ENCODE results near the gene KCP.
A peak's percentile ranks its signal among the peaks of the same experiment; 100 is the strongest.

The KCP gene

GRCh38 chr7:128869138-128869943 lies 41.2 kb downstream of the KCP start:
- DNase-seq (ENCODE audit: low read depth in 1 of 2, low spot score in 1 of 2) = peak; percentile 35 to 38
- TF ChIP-seq CTCF (IDR thresholded peaks at IDR 0.05; ENCODE audit: insufficient read depth, low read length) = no peak
- no peak for TF ChIP-seq POLR2AphosphoS5 (IDR thresholded peaks at IDR 0.05; ENCODE audit: low read depth)
- TF ChIP-seq GABPA (IDR thresholded peaks at IDR 0.05; ENCODE audit: low read depth) = no peak
- peak overlapping the region; percentile 16; the same call in 1 of the 2 replicates for H3K4me3 ChIP-seq (replicated peaks; ENCODE audit: insufficient read depth, low read length)
- H3K27me3 ChIP-seq (ENCODE audit: insufficient read depth, poor library complexity, severe bottlenecking) = peaks cover 6% of the 10 kb centered on the region
- H3K27ac ChIP-seq (replicated peaks) = no peak overlapping the region

DNA sequence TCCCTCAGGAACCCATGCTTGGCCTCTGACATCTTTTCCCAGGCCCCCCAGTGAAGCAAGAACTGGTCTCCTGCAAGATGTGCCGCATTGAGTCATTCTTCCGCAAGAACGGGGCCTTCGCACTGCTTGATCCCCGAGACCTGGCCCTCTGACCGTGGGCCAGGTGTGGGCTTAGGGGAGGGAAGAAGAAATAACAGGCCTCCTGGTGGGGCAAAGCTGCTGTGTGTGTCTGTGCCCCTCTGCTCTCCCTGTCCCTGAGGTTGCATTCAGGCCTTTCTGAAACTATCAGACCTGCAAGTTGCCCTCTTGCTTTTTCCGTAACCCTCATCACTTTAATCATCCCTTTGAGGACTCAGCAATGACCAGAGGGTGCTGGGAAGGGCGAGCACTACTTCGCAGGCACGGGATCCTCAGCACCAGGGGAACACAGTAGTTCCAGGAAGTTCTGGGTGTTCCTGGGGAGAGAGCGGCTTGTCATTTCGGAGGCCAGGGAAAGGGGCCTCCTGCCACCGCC lies 41.8 kb downstream of the KCP start:
- no peak for DNase-seq (ENCODE audit: low read depth in 1 of 2, low spot score in 1 of 2)
- no peak overlapping the region for H3K27ac ChIP-seq (replicated peaks)
- H3K4me3 ChIP-seq (replicated peaks; ENCODE audit: insufficient read depth, low read length) = no peak overlapping the region
- TF ChIP-seq SPI1 (IDR thresholded peaks at IDR 0.05; ENCODE audit: borderline replicate concordance, low read depth) = no peak
- TF ChIP-seq POLR2AphosphoS5 (IDR thresholded peaks at IDR 0.05; ENCODE audit: low read depth) = no peak
- TF ChIP-seq GABPA (IDR thresholded peaks at IDR 0.05; ENCODE audit: low read depth) = no peak
- H3K27me3 ChIP-seq (ENCODE audit: insufficient read depth, poor library complexity, severe bottlenecking) = peaks cover 6% of the 10 kb centered on the region

GRCh38 chr7:128867842-128868623 lies 42.5 kb downstream of the KCP start:
- H3K27ac ChIP-seq (replicated peaks) = no peak overlapping the region
- no peak for TF ChIP-seq SPI1 (IDR thresholded peaks at IDR 0.05; ENCODE audit: borderline replicate concordance, low read depth)
- TF ChIP-seq CTCF (IDR thresholded peaks at IDR 0.05; ENCODE audit: insufficient read depth, low read length) = no peak
- TF ChIP-seq GABPA (IDR thresholded peaks at IDR 0.05; ENCODE audit: low read depth) = no peak
- peaks cover 6% of the 10 kb centered on the region for H3K27me3 ChIP-seq (ENCODE audit: insufficient read depth, poor library complexity, severe bottlenecking)
- DNase-seq (ENCODE audit: low read depth in 1 of 2, low spot score in 1 of 2) = no peak
- no peak overlapping the region for H3K4me3 ChIP-seq (replicated peaks; ENCODE audit: insufficient read depth, low read length)

DNA sequence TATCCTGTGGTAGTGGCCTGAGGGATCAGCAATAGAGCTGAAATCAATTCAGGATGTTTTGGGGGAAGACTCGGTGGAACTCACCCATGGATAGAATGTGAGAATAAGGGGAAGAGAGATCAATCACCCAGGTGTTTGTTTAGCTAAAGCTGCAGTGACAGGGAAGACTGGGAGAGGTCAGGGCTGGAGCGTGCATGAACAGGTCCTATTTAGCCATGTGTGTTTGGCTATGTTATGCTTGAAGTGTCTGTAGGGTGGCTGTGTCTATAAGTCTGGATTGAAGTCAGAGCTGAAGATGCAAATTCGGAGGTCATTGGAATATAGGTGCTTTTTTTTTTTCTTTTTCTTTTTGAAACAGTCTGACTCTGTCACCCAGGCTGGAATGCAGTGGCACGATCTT lies 43.3 kb downstream of the KCP start:
- DNase-seq (ENCODE audit: low read depth in 1 of 2, low spot score in 1 of 2) = no peak
- Histone ChIP-seq H3K27ac (replicated peaks) (no peak overlapping the region), H3K27me3 (ENCODE audit: insufficient read depth, poor library complexity, severe bottlenecking) (peaks cover 6% of the 10 kb centered on the region), H3K4me3 (replicated peaks; ENCODE audit: insufficient read depth, low read length) (no peak overlapping the region)
- TF ChIP-seq, protein P1, sequence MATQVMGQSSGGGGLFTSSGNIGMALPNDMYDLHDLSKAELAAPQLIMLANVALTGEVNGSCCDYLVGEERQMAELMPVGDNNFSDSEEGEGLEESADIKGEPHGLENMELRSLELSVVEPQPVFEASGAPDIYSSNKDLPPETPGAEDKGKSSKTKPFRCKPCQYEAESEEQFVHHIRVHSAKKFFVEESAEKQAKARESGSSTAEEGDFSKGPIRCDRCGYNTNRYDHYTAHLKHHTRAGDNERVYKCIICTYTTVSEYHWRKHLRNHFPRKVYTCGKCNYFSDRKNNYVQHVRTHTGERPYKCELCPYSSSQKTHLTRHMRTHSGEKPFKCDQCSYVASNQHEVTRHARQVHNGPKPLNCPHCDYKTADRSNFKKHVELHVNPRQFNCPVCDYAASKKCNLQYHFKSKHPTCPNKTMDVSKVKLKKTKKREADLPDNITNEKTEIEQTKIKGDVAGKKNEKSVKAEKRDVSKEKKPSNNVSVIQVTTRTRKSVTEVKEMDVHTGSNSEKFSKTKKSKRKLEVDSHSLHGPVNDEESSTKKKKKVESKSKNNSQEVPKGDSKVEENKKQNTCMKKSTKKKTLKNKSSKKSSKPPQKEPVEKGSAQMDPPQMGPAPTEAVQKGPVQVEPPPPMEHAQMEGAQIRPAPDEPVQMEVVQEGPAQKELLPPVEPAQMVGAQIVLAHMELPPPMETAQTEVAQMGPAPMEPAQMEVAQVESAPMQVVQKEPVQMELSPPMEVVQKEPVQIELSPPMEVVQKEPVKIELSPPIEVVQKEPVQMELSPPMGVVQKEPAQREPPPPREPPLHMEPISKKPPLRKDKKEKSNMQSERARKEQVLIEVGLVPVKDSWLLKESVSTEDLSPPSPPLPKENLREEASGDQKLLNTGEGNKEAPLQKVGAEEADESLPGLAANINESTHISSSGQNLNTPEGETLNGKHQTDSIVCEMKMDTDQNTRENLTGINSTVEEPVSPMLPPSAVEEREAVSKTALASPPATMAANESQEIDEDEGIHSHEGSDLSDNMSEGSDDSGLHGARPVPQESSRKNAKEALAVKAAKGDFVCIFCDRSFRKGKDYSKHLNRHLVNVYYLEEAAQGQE (IDR thresholded peaks at IDR 0.05; ENCODE audit: insufficient replicate concordance, low read depth) = no peak
- TF ChIP-seq SPI1 (IDR thresholded peaks at IDR 0.05; ENCODE audit: borderline replicate concordance, low read depth) (no peak), POLR2AphosphoS5 (IDR thresholded peaks at IDR 0.05; ENCODE audit: low read depth) (no peak), GABPA (IDR thresholded peaks at IDR 0.05; ENCODE audit: low read depth) (no peak), CTCF (IDR thresholded peaks at IDR 0.05; ENCODE audit: insufficient read depth, low read length) (no peak)
